Coronary artery (tissue), 2 donors: ENCODE data around the gene PPP1R15B.
A peak's percentile ranks its signal among the peaks of the same experiment; 100 is the strongest.

ENCODE experiments used
- DNase-seq: peaks from one replicate; pipeline ENCODE4 v3.0.0-alpha.2; 2017; ENCODE audit warnings: low spot score
- H3K27ac ChIP-seq, 2 donors: fragments of 200-600 bp; sonication (generic); one replicate each; pipeline ENCODE4 v1.5.1; 2016 to 2019
- H3K4me3 ChIP-seq: fragments of 200-600 bp; sonication (generic); 2 replicates; pipeline ENCODE4 v1.5.1; 2016; ENCODE audit warnings: mild to moderate bottlenecking, moderate library complexity
- TF ChIP-seq, protein P1 (sequence below): fragments of 200-600 bp; sonication (generic); IDR thresholded peaks from one replicate; pipeline ENCODE4 v1.5.1; 2019; ENCODE audit warnings: antibody characterized with exemption

The PPP1R15B gene

DNA sequence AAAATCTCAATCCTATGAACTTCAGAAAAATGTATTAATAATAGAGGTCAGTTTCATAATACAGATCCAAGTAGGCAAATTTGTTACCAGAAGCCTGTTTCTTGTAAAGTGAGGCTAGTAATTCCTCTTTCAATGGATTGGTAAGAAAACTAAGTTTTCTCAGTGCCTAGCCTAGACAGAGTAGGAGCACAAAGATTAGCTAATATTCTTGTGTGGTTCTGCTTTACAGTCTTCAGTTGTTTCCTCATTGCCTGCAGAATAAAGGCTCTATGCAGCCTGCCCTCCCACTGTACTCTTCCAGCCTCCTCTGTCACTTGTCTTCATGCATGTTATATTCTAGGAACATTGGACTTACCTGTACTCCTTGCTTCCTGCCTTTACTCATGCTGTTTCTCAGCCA lies 2.4 kb upstream of the PPP1R15B start:
- DNase-seq: no peak
- Histone ChIP-seq H3K4me3 (no peak overlapping the region), H3K27ac (no peak overlapping the region)
- TF ChIP-seq, protein P1, sequence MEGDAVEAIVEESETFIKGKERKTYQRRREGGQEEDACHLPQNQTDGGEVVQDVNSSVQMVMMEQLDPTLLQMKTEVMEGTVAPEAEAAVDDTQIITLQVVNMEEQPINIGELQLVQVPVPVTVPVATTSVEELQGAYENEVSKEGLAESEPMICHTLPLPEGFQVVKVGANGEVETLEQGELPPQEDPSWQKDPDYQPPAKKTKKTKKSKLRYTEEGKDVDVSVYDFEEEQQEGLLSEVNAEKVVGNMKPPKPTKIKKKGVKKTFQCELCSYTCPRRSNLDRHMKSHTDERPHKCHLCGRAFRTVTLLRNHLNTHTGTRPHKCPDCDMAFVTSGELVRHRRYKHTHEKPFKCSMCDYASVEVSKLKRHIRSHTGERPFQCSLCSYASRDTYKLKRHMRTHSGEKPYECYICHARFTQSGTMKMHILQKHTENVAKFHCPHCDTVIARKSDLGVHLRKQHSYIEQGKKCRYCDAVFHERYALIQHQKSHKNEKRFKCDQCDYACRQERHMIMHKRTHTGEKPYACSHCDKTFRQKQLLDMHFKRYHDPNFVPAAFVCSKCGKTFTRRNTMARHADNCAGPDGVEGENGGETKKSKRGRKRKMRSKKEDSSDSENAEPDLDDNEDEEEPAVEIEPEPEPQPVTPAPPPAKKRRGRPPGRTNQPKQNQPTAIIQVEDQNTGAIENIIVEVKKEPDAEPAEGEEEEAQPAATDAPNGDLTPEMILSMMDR: no peak

DNA sequence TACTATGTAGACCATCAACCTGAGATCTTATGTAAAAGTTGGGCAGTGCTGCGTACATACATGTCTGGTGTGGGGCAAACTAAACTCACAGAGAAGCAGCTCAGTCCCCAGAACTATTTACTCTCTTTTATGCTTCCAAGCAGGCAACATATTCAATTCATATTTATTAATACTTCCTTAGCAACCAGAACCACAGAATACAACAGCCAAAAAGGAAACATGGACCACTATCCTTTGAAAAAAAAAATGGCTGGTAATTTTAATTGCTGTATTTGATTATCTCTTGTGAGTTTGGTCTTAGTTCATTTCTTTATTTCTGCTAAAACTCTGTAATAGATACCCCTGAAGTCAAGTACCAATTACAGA lies 1.5 kb upstream of the PPP1R15B start:
- TF ChIP-seq, protein P1: no peak
- no peak for DNase-seq
- Histone ChIP-seq H3K4me3 (no peak overlapping the region), H3K27ac (no peak overlapping the region)

DNA sequence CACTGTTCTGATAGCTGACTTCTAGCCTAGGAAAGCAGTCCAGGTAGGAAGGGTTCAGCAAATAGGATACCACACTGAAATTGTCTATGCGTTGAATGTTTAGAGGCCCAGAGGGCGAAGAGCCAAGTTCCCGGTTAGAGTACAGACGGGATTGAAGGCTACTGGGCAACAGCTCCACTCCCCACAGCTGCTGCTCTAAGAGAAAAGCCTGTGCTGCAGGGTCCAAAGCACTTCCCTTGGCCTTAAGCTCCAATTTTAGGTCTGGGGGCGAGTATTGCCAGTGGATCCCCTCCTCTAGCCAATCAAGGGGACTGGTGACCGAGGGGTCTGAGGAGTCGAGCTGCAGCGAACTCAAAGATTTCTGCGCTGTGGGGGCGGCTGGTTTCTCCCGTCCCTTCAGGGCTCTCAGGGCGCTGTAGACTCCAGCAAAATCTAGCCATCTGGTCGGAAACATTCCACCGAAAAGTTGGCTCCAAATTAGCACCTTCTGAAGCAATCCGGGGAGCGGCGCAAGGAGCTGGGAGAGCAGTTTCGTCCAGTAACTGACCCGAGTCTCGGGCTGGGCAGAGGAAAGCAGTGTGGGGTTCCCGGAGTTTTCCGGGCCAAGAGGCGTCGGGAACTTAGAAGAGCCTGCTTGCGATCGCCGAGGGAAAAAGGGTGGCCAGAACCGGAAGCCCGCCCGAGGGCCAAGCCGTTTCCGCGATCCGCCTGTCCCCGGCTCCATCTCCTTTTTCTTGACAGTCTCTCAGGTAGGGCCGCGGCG lies 748 bp downstream of the PPP1R15B start:
- Histone ChIP-seq H3K4me3 (peak overlapping the region; percentile 98), H3K27ac (peak overlapping the region; percentile 99 to 100)
- TF ChIP-seq, protein P1: no peak
- DNase-seq: peak; percentile 88

DNA sequence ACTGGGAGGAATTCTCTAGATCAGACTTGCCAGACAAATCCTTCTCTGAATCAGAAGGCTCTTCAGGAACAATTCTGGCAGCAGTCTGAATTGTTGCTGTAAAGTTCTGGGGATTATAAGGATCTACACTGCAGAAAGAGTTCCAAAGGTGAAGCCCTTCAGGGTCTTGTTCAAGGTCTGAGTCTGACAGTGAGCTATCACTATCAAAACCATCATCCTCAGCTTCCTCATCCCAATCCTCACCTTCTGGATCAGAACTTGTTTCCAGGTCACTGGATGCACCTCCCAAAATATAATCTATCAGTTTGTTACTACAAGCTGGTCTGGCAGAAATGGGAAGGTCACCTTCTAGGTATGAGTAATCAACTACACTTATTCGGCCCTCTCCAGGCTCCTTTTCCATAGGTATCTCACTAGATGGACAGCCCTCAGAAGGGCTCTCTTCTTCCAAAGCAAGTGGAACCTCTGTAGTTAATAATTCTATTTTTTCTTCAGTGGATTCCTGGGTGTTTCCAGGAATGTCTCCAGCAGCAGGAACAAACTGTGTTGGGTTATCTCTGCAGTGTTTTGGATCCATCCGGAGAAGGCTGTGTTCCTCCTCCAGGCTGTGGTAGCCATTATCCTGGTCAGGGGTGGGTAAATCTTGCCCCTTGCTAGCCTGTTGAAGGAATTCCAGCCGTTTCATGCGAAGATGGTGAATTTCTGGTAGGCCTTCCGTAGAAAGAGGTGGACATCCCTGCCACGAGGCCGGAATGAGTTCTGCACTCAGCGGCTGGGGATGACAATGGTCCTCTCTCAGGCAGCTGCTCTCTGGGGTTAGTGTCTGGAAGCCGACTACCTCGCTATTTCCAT lies 1.6 kb downstream of the PPP1R15B start:
- TF ChIP-seq, protein P1: no peak
- DNase-seq: no peak
- peak overlapping the region; percentile 99 to 100 for H3K27ac ChIP-seq
- H3K4me3 ChIP-seq: peak overlapping the region; percentile 98

DNA sequence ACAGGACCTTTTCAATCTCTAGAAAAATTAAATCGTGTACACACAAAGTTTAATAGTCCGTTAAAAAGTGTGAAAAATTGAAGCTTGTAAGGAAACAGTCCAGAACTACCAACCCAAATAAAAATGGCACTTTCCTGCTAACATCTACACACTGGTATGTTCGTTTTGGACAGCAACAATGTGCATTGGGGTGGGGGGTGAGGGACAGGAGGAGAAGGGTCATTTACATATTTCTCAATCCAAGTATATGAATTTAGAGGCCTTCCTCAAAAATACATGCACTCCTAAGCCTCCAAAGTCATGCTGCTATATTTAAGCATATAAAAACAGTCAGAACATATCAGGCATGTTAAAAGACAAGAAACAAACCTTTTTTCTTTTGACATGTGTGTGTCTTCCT lies 2.5 kb downstream of the PPP1R15B start:
- peak overlapping the region; percentile 98 for H3K4me3 ChIP-seq
- DNase-seq: no peak
- peak overlapping the region; percentile 99 to 100 for H3K27ac ChIP-seq
- TF ChIP-seq, protein P1: no peak

DNA sequence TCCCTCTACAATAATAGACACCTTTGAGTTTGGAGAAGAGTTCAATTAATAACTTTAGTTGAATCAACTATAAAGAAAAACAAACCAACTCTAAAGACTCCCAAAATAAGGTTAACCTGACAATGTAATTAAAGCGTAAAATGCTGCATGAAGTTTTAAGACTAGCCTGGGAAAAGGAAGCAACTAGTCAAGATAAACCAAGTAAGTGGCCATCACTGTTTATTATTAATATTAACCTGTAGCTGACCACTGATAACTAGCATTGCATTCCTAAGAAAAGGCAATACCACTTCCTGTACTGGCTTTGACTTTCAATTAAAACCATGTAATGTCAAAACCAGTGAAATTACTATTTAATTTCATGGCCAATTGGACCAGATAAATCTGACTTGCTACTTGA lies 3.0 kb downstream of the PPP1R15B start:
- DNase-seq: no peak
- peak overlapping the region; percentile 98 for H3K4me3 ChIP-seq
- H3K27ac ChIP-seq: no peak overlapping the region
- TF ChIP-seq, protein P1: no peak
